Erythroblast (primary cell): ENCODE measurements around the gene SPP1.

Experiments used
- GATA1 ChIP-seq: IDR thresholded peaks from 2 replicates; pipeline ENCODE4 v1.6.1; 2011; ENCODE audit warnings: low read depth, mild to moderate bottlenecking, control low read depth, low read length, moderate library complexity
- POLR2A ChIP-seq: IDR thresholded peaks from 2 replicates; pipeline ENCODE4 v1.6.1; 2011; ENCODE audit warnings: mild to moderate bottlenecking, low read length

GRCh38 chr4:87947381-87948160, 27.9 kb upstream of the SPP1 start:
- TF ChIP-seq POLR2A (no peak), GATA1 (no peak)
